ENCODE results near the gene DOK7.

The DOK7 gene

GRCh38 chr4:3485011-3485791, 22.1 kb downstream of the DOK7 start:
- H3K27ac ChIP-seq, result no peak overlapping the region
- no peak for TF ChIP-seq CTCF (IDR thresholded peaks at IDR 0.05)
- no peak for TF ChIP-seq ZFX (IDR thresholded peaks at IDR 0.05; ENCODE audit: borderline replicate concordance)

GRCh38 chr4:3485886-3486540, 22.9 kb downstream of the DOK7 start:
- TF ChIP-seq ZFX (IDR thresholded peaks at IDR 0.05; ENCODE audit: borderline replicate concordance), result no peak
- TF ChIP-seq CTCF (IDR thresholded peaks at IDR 0.05), result no peak
- no peak overlapping the region for H3K27ac ChIP-seq

- no peak for TF ChIP-seq CTCF (IDR thresholded peaks at IDR 0.05)
- TF ChIP-seq ZFX (IDR thresholded peaks at IDR 0.05; ENCODE audit: borderline replicate concordance), result no peak
- H3K27ac ChIP-seq, result no peak overlapping the region
These were observed 23.7 kb downstream of the DOK7 start for GRCh38 chr4:3486541-3487540.

GRCh38 chr4:3487861-3488260, 24.8 kb downstream of the DOK7 start:
- TF ChIP-seq ZFX (IDR thresholded peaks at IDR 0.05; ENCODE audit: borderline replicate concordance), result no peak
- TF ChIP-seq CTCF (IDR thresholded peaks at IDR 0.05), result no peak
- no peak overlapping the region for H3K27ac ChIP-seq

GRCh38 chr4:3488820-3489219, 25.7 kb downstream of the DOK7 start:
- TF ChIP-seq ZFX (IDR thresholded peaks at IDR 0.05; ENCODE audit: borderline replicate concordance) (no peak), CTCF (IDR thresholded peaks at IDR 0.05) (no peak)

GRCh38 chr4:3489451-3489962, 26.4 kb downstream of the DOK7 start:
- no peak for TF ChIP-seq CTCF (IDR thresholded peaks at IDR 0.05)
- no peak for TF ChIP-seq ZFX (IDR thresholded peaks at IDR 0.05; ENCODE audit: borderline replicate concordance)
- no peak overlapping the region for H3K27ac ChIP-seq

More at GRCh38 chr4:3488820-3489219, 25.7 kb downstream of the DOK7 start:
- no peak overlapping the region for H3K27ac ChIP-seq

All from 22Rv1 (cell line).